Measurements from ENCODE around the gene FGF9.

Gene FGF9

GRCh38 chr13:21670883-21671619 is at the start of gene FGF9:
Gene FGF9 (plus strand): TSS chr13:21671073. CDS start chr13:21671913, 840 bp downstream.
- DNase-seq (ENCODE audit: low spot score), result peak; percentile 81
- no peak for FAIRE-seq

DNA sequence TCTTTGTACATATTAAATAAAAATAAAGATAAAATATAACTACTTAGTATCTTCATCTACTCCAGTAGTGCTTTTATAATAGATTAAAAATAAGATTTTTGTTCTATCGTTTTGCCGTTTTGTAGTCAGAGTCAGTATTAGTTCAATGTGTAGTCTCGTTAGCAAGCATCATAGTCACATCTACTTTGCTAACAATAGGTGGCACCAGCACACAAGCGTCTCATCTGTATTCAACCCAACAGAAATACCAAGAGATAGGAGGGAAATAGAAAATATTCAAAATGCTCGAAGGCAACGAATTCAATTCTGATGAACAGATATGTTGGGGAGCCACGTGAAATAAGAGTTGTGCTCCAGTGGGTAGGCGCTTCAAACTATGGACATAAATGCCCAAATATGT is 45.5 kb upstream of the FGF9 start:
- DNase-seq (ENCODE audit: low spot score) (peak; percentile 31), FAIRE-seq (no peak)

GRCh38 chr13:21632196-21632595 is 38.7 kb upstream of the FGF9 start:
- DNase-seq (ENCODE audit: low spot score), result no peak
- FAIRE-seq, result no peak

DNA sequence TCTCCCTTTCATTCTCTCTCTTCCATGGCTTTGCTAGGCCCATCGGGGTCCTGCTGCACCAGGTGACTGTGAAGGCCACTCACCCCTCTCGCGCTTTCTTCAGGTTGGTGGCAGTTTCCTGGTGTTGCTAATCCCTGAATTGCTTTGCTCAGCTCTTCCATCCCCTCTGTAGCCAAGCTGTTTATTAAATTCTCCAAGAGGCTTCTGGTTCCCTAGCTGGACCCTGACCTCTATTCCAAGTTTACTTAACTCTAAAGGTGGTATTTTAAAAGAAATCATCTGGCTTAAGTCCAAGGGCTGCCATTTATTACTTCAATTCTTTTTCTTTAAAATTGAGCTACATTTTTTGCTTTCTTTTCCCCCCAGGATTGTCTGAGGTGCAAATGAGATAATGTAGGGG is 34.2 kb upstream of the FGF9 start:
- DNase-seq (ENCODE audit: low spot score), result no peak
- no peak for FAIRE-seq

DNA sequence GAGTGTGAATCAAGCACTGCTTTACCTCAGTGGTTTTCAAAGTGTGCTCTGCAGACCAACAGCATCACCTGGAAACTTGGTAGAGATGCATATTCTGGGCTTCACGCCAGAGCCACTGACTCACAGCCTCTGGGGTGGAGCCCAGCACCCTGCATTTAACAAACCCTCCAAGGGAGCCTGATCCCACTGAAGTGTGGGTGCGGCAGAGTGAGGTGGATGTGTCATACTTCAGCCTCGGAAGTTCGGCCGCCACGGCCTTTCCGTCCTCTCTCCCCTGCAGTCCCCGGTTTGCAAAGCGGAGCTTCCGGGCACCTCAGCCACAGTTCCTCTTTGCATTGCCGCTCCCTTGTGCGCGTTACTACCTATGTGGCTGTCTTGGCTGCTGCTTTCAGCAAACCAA is 33.6 kb upstream of the FGF9 start:
- FAIRE-seq (peak; percentile 76), DNase-seq (ENCODE audit: low spot score) (peak; percentile 82)

- FAIRE-seq (no peak), DNase-seq (ENCODE audit: low spot score) (peak; percentile 10)
Measured at GRCh38 chr13:21638319-21639282, 32.3 kb upstream of the FGF9 start.

DNA sequence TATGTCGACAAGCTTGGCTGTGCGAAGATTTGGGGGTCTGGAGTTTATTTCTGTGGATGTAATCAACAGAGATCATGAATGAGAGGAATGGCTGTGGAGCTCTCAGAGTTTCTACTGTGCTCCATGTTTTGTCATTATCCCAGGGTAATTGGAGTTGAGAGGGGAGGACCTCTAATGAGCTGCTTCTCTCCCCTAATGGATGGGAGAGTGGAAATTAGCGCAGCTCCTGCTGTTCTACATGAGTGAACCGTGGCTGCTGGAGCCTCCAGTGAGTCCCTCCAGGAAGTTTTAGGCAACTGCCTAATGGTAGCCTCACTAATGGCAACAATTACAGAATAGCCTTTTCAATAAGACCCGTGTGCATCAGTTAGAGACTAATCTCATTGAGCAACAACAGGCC is 31.3 kb upstream of the FGF9 start:
- FAIRE-seq (no peak), DNase-seq (ENCODE audit: low spot score) (no peak)

DNA sequence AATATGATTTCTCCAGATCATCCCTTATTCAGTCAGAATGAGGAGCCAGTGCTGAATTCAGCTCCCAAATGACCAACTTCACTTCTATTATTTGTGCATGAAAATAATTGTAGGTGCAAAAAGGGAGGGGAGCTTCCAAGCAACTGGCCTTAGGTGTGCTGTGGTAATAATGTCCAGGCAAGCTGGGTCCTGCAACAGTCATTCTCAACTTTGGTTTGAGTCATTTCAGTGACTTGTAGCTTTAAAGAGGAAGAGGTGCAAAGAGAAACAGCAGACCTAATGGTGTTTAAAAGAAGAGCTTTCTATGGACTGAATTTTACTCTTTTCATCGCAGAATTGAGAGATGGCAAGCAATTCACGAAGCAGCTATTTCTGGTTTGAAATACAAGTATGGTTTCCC is 29.2 kb upstream of the FGF9 start:
- DNase-seq (ENCODE audit: low spot score) (no peak), FAIRE-seq (no peak)

DNA sequence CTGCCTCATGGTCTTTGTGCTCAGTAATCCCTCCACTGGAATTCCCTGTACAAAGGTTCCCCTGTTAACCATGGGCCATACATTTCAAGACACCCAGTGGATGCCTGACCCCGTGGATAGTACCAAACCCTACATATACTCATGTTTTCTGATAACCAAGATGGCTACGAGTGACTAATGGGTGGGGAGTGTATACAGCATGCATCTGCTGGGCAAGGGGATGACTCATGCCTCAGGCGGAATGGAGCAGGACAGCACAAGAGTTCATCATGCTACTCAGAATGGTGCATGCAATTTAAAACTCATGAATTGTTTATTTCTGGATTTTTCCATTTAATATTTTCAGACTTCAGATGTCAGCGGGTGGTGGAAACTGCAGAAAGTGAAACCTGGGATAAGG is 13.3 kb upstream of the FGF9 start:
- FAIRE-seq (no peak), DNase-seq (ENCODE audit: low spot score) (peak; percentile 55)

DNA sequence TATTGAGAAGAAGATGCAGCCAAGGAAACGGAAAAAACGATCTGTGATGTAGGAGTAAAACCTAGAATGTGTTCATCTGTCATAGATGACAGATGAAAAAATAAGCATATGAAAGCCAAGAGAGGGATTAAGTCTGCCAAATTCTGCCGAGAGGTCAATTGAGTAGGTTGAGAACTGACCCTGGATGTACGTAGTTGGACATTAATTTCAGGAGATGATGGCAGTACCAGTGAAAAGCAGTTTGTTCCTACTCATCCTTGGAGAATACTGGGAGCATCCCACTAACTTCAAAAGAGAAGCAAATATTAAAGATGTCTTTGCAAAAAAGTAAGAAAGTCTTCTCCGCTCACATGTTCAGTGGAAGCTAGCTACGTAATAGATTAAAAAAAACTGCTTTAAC is 11.8 kb upstream of the FGF9 start:
- DNase-seq (ENCODE audit: low spot score) (no peak), FAIRE-seq (no peak)

GRCh38 chr13:21661097-21661909 is 9.6 kb upstream of the FGF9 start:
- no peak for DNase-seq (ENCODE audit: low spot score)
- no peak for FAIRE-seq

DNA sequence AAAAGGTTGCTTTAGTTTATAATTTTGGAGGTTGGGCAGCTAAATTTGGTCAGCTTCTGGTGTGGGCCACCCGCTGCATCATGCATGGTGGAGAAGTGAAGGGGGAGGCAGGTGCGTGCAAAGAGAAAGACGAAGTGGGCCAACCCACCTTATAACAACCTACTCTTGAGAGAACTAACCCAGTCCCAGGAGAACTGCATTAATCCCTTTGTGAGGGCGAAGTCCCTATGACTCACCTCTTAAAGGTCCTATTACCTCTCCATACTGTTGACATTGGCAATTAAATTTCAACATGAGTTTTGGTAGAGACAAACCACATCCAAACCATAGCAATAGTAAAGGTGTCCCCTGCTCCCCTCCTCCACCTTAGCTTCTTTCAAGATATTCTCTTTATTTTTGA is 7.7 kb upstream of the FGF9 start:
- FAIRE-seq (no peak), DNase-seq (ENCODE audit: low spot score) (no peak)

DNA sequence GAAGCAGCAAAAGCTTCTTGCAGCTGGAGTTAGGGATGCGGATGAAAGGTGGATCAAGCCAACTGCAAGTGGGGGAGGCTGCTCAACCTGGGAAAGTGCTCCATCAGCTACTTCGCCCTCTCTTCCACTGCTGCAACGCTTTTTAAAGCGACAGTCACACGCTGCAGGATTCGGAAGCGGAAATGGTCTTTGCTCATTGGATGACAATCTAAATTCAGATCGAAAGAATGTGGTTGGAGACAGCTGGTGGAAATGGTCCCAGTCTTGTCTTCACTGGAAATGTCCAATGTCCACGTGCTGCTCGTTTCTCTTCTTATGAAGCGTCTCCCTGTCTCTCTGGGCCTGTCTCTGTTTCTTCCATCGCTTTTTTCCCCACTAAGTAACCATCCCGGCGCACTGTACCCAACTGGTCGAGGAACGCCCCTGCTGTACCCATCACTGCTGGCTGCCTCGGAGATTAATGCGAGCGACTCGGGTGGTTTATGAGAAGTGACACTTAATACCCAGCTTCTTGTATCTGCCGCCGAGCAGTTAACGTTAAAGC is 2.1 kb upstream of the FGF9 start:
- DNase-seq (ENCODE audit: low spot score), result no peak

GRCh38 chr13:21670006-21670882 is 629 bp upstream of the FGF9 start:
- FAIRE-seq (no peak), DNase-seq (ENCODE audit: low spot score) (peak; percentile 61)

More for the DNA sequence above, 2.1 kb upstream of the FGF9 start:
- no peak for FAIRE-seq

DNA sequence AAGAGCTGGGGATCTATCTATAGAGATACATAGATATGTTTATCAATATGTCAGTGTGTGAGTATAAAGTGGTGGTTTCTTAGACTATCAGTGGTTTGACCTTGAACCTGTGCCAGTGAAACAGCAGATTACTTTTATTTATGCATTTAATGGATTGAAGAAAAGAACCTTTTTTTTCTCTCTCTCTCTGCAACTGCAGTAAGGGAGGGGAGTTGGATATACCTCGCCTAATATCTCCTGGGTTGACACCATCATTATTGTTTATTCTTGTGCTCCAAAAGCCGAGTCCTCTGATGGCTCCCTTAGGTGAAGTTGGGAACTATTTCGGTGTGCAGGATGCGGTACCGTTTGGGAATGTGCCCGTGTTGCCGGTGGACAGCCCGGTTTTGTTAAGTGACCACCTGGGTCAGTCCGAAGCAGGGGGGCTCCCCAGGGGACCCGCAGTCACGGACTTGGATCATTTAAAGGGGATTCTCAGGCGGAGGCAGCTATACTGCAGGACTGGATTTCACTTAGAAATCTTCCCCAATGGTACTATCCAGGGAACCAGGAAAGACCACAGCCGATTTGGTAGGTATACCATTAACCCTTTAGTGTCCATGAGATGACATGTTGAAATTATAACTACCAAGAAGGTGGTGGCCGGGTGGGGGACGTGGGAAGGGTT is 880 bp downstream of the FGF9 start:
- DNase-seq (ENCODE audit: low spot score), result no peak
- no peak for FAIRE-seq

- no peak for FAIRE-seq
- no peak for DNase-seq (ENCODE audit: low spot score)
Measured at GRCh38 chr13:21672287-21672680, 1.4 kb downstream of the FGF9 start.

- DNase-seq (ENCODE audit: low spot score), result no peak
- no peak for FAIRE-seq
Measured at GRCh38 chr13:21672796-21673538, 2.1 kb downstream of the FGF9 start.

DNA sequence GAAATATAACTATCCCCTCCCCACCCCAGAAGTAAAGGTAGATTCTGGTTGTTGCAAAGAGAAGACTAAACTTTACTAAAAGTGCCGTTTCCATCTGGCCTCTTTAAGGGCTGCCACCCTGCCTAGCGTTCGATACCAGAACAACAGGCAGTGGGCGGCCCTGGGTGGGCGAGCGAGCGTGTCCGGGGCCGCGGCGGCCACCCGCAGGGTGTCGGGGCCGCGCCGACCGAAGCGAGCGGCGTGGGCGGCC is 2.6 kb downstream of the FGF9 start:
- FAIRE-seq (no peak), DNase-seq (ENCODE audit: low spot score) (no peak)

DNA sequence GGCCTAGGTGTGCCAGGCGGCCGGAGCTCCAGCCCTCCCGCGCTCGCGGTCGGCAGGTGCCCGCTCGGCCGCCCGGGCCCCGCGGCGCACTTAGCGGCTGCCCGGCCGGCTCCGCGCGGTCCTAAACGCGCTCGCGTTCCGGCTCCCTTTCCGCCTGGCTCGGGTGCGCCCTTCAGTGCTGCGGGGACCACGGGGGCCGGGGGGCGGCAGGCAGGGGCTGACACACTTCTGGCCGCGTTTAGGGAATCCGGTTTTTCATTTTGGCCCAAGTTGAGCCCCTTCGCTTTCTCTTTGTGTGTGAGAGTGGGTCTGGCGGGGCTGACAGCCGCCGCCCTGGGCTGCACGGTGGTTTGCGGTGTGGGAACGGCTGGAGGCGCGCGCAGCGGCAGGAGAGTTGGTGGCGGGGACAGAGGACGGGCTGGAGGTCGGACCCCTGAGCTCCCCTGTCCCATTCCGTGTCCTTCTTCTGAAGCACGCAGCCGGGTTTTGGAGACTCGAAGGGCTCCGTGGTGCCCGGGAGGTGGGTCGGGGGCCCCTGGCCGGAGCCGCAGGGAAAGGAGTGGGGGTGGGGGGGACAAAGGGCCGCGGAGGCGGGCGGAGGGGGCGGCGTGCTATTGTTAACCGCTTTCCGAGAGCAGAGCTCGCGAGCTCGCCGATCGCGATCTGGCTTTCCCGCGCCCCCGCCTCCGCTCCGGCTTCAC is 3.1 kb downstream of the FGF9 start:
- FAIRE-seq (no peak), DNase-seq (ENCODE audit: low spot score) (peak; percentile 66)

All from urothelium cell line (cell line).